ENCODE measurements around the gene CCZ1B. TPM values are rescaled to one million over a fixed set of nuclear protein-coding genes. Genes with fewer than 3 reads are reported as not detected.
"Not testable (repeated sequence)": the region's sequence is repeated elsewhere in the genome, so short reads cannot be mapped to it uniquely, and the experiment has no call there.

The CCZ1B gene
- total RNA-seq, 1 experiment from 2014 or later = 54.5 TPM

- RAD21 ChIA-PET (ENCODE audit: low non-redundant PET in 1 of 2, low total read pairs in 2 of 2, uncharacterized antibody in 2 of 2, unreplicated experiment in 2 of 2); H3K9ac ChIP-seq (ENCODE audit: low read length); H3K9me3 ChIP-seq (ENCODE audit: control insufficient read depth in 1 of 2, insufficient read depth in 1 of 2, low read depth in 1 of 2, low read length in 2 of 2); H3K79me2 ChIP-seq (ENCODE audit: insufficient read depth, low read length); intact Hi-C loops (cut with micrococcal nuclease); POLR2A ChIA-PET; H3K27me3 ChIP-seq (ENCODE audit: insufficient read depth, low read length); H3K4me3 ChIP-seq (replicated peaks in 1 of 2; ENCODE audit: low read depth in 1 of 2, low read length in 2 of 2); H4K20me1 ChIP-seq (ENCODE audit: insufficient read depth); H3K9me2 ChIP-seq (ENCODE audit: insufficient read depth); BruUV-seq (replicated peaks); CTCF ChIA-PET; H3K4me2 ChIP-seq (ENCODE audit: low read length); H2AFZ ChIP-seq (ENCODE audit: low read depth, low read length, poor library complexity, severe bottlenecking); H3K4me1 ChIP-seq (ENCODE audit: control insufficient read depth in 1 of 2, insufficient read depth in 2 of 2, low read length in 2 of 2); H3K27ac ChIP-seq (ENCODE audit: low read depth, low read length); H3K36me3 ChIP-seq (ENCODE audit: control insufficient read depth in 1 of 2, insufficient read depth in 2 of 2, low read length in 2 of 2); DNase-seq (ENCODE audit: low read depth, low spot score): not testable (repeated sequence)
- peak; percentile 39; the same call in 1 of the 2 replicates for ATAC-seq
Measured at GRCh38 chr7:6753964-6754363, 72.1 kb downstream of the CCZ1B start, which contains the start of gene RSPH10B2. Gene RSPH10B2, plus strand, starts transcription at chr7:6754103. Its CDS starts 3,575 bp downstream, at chr7:6757678.

- H3K36me3 ChIP-seq (ENCODE audit: control insufficient read depth in 1 of 2, insufficient read depth in 2 of 2, low read length in 2 of 2); DNase-seq (ENCODE audit: low read depth, low spot score); H3K9ac ChIP-seq (ENCODE audit: low read length); ATAC-seq; intact Hi-C loops (cut with micrococcal nuclease); H3K4me2 ChIP-seq (ENCODE audit: low read length); CTCF ChIA-PET; H3K4me3 ChIP-seq (replicated peaks in 1 of 2; ENCODE audit: low read depth in 1 of 2, low read length in 2 of 2); BruUV-seq (replicated peaks); H3K4me1 ChIP-seq (ENCODE audit: control insufficient read depth in 1 of 2, insufficient read depth in 2 of 2, low read length in 2 of 2); H3K79me2 ChIP-seq (ENCODE audit: insufficient read depth, low read length); H4K20me1 ChIP-seq (ENCODE audit: insufficient read depth); RAD21 ChIA-PET (ENCODE audit: low non-redundant PET in 1 of 2, low total read pairs in 2 of 2, uncharacterized antibody in 2 of 2, unreplicated experiment in 2 of 2); H3K9me2 ChIP-seq (ENCODE audit: insufficient read depth); H3K27ac ChIP-seq (ENCODE audit: low read depth, low read length); POLR2A ChIA-PET; H3K9me3 ChIP-seq (ENCODE audit: control insufficient read depth in 1 of 2, insufficient read depth in 1 of 2, low read depth in 1 of 2, low read length in 2 of 2); H3K27me3 ChIP-seq (ENCODE audit: insufficient read depth, low read length); H2AFZ ChIP-seq (ENCODE audit: low read depth, low read length, poor library complexity, severe bottlenecking): not testable (repeated sequence)
Measured at GRCh38 chr7:6750173-6750572, 75.9 kb downstream of the CCZ1B start.

- ATAC-seq; DNase-seq (ENCODE audit: low read depth, low spot score); POLR2A ChIA-PET: not testable (repeated sequence)
Measured at GRCh38 chr7:6749335-6749734, 76.7 kb downstream of the CCZ1B start.

More at GRCh38 chr7:6749335-6749734, 76.7 kb downstream of the CCZ1B start:
- H3K36me3 ChIP-seq (ENCODE audit: control insufficient read depth in 1 of 2, insufficient read depth in 2 of 2, low read length in 2 of 2); CTCF ChIA-PET; BruUV-seq (replicated peaks); RAD21 ChIA-PET (ENCODE audit: low non-redundant PET in 1 of 2, low total read pairs in 2 of 2, uncharacterized antibody in 2 of 2, unreplicated experiment in 2 of 2); H3K9ac ChIP-seq (ENCODE audit: low read length); H3K4me1 ChIP-seq (ENCODE audit: control insufficient read depth in 1 of 2, insufficient read depth in 2 of 2, low read length in 2 of 2); H3K27ac ChIP-seq (ENCODE audit: low read depth, low read length); H3K4me3 ChIP-seq (replicated peaks in 1 of 2; ENCODE audit: low read depth in 1 of 2, low read length in 2 of 2); H4K20me1 ChIP-seq (ENCODE audit: insufficient read depth); intact Hi-C loops (cut with micrococcal nuclease); H3K9me3 ChIP-seq (ENCODE audit: control insufficient read depth in 1 of 2, insufficient read depth in 1 of 2, low read depth in 1 of 2, low read length in 2 of 2); H3K9me2 ChIP-seq (ENCODE audit: insufficient read depth); H3K79me2 ChIP-seq (ENCODE audit: insufficient read depth, low read length); H3K4me2 ChIP-seq (ENCODE audit: low read length); H2AFZ ChIP-seq (ENCODE audit: low read depth, low read length, poor library complexity, severe bottlenecking); H3K27me3 ChIP-seq (ENCODE audit: insufficient read depth, low read length): not testable (repeated sequence)

Other genes with a start within 250 kb of the CCZ1B start
- gene ZDHHC4, start 248.8 kb downstream of the CCZ1B start, total RNA-seq (2021; ENCODE audit: unreplicated experiment) = 59.3 TPM
- 24.3 TPM for gene INTS15, start 236.3 kb downstream of the CCZ1B start, total RNA-seq (2021; ENCODE audit: unreplicated experiment)
- 0.05 TPM for gene ZNF853, start 210.7 kb downstream of the CCZ1B start, total RNA-seq (2021; ENCODE audit: unreplicated experiment)
- 25.0 TPM for gene ZNF316, start 189.0 kb downstream of the CCZ1B start, total RNA-seq (2021; ENCODE audit: unreplicated experiment)
- 19.0 TPM for gene ZNF12, start 119.3 kb downstream of the CCZ1B start, total RNA-seq (2021; ENCODE audit: unreplicated experiment)
- 0.37 TPM for gene RSPH10B2, start 72.2 kb downstream of the CCZ1B start, total RNA-seq (2021; ENCODE audit: unreplicated experiment)